Measurements from ENCODE around the gene FOXA2.

The FOXA2 gene

GRCh38 chr20:22574545-22575086 is 9.8 kb downstream of the FOXA2 start:
- DNase-seq, result no peak
- in situ Hi-C loops (cut with HindIII; ENCODE audit: low pct_ligation_motif_present, low pct_unique_long_range_greater_than_20kb, low sequenced_read_pairs), result no loop called here

- DNase-seq, result no peak
- in situ Hi-C loops (cut with HindIII; ENCODE audit: low pct_ligation_motif_present, low pct_unique_long_range_greater_than_20kb, low sequenced_read_pairs), result no loop called here
Observed at GRCh38 chr20:22572491-22572890, 11.9 kb downstream of the FOXA2 start.

GRCh38 chr20:22572023-22572422 is 12.3 kb downstream of the FOXA2 start:
- DNase-seq, result no peak
- in situ Hi-C loops (cut with HindIII; ENCODE audit: low pct_ligation_motif_present, low pct_unique_long_range_greater_than_20kb, low sequenced_read_pairs), result no loop called here

- no peak for DNase-seq
- in situ Hi-C loops (cut with HindIII; ENCODE audit: low pct_ligation_motif_present, low pct_unique_long_range_greater_than_20kb, low sequenced_read_pairs), result no loop called here
Observed at GRCh38 chr20:22569353-22569752, 15.0 kb downstream of the FOXA2 start.

- no peak for DNase-seq
- in situ Hi-C loops (cut with HindIII; ENCODE audit: low pct_ligation_motif_present, low pct_unique_long_range_greater_than_20kb, low sequenced_read_pairs), result no loop called here
Observed at GRCh38 chr20:22568872-22569344, 15.5 kb downstream of the FOXA2 start.

- in situ Hi-C loops (cut with HindIII; ENCODE audit: low pct_ligation_motif_present, low pct_unique_long_range_greater_than_20kb, low sequenced_read_pairs), result no loop called here
- no peak for DNase-seq
Observed at GRCh38 chr20:22567944-22568871, 16.2 kb downstream of the FOXA2 start.

GRCh38 chr20:22566876-22567658 is 17.3 kb downstream of the FOXA2 start:
- DNase-seq, result no peak
- in situ Hi-C loops (cut with HindIII; ENCODE audit: low pct_ligation_motif_present, low pct_unique_long_range_greater_than_20kb, low sequenced_read_pairs), result no loop called here

- in situ Hi-C loops (cut with HindIII; ENCODE audit: low pct_ligation_motif_present, low pct_unique_long_range_greater_than_20kb, low sequenced_read_pairs), result no loop called here
- DNase-seq, result no peak
Observed at GRCh38 chr20:22563062-22563965, 21.1 kb downstream of the FOXA2 start.

- no peak for DNase-seq
- in situ Hi-C loops (cut with HindIII; ENCODE audit: low pct_ligation_motif_present, low pct_unique_long_range_greater_than_20kb, low sequenced_read_pairs), result no loop called here
Observed at GRCh38 chr20:22562620-22563019, 21.8 kb downstream of the FOXA2 start.

- in situ Hi-C loops (cut with HindIII; ENCODE audit: low pct_ligation_motif_present, low pct_unique_long_range_greater_than_20kb, low sequenced_read_pairs), result no loop called here
- no peak for DNase-seq
Observed at GRCh38 chr20:22561965-22562577, 22.3 kb downstream of the FOXA2 start.

GRCh38 chr20:22560817-22561216 is 23.6 kb downstream of the FOXA2 start:
- in situ Hi-C loops (cut with HindIII; ENCODE audit: low pct_ligation_motif_present, low pct_unique_long_range_greater_than_20kb, low sequenced_read_pairs), result no loop called here
- no peak for DNase-seq

- in situ Hi-C loops (cut with HindIII; ENCODE audit: low pct_ligation_motif_present, low pct_unique_long_range_greater_than_20kb, low sequenced_read_pairs), result no loop called here
- no peak for DNase-seq
Observed at GRCh38 chr20:22559711-22560318, 24.6 kb downstream of the FOXA2 start.

- in situ Hi-C loops (cut with HindIII; ENCODE audit: low pct_ligation_motif_present, low pct_unique_long_range_greater_than_20kb, low sequenced_read_pairs), result no loop called here
Observed at GRCh38 chr20:22557403-22558276, 26.7 kb downstream of the FOXA2 start.

GRCh38 chr20:22556565-22557056 is 27.8 kb downstream of the FOXA2 start:
- in situ Hi-C loops (cut with HindIII; ENCODE audit: low pct_ligation_motif_present, low pct_unique_long_range_greater_than_20kb, low sequenced_read_pairs), result no loop called here
- no peak for DNase-seq

More at GRCh38 chr20:22557403-22558276, 26.7 kb downstream of the FOXA2 start:
- DNase-seq, result no peak

- in situ Hi-C loops (cut with HindIII; ENCODE audit: low pct_ligation_motif_present, low pct_unique_long_range_greater_than_20kb, low sequenced_read_pairs), result no loop called here
- DNase-seq, result no peak
Observed at GRCh38 chr20:22555791-22556564, 28.4 kb downstream of the FOXA2 start.

GRCh38 chr20:22554391-22554790 is 30.0 kb downstream of the FOXA2 start:
- in situ Hi-C loops (cut with HindIII; ENCODE audit: low pct_ligation_motif_present, low pct_unique_long_range_greater_than_20kb, low sequenced_read_pairs), result no loop called here
- no peak for DNase-seq
